SK-MEL-5 (cell line): Measurements from ENCODE around the gene POLQ. TPM values are rescaled to one million over a fixed set of nuclear protein-coding genes. Genes with fewer than 3 reads are reported as not detected.

ENCODE experiments used
- DNase-seq: peaks from one replicate; pipeline ENCODE4 v3.0.0-alpha.2; 2016; ENCODE audit warnings: low read depth, low spot score
- in situ Hi-C: cut with HindIII; loops from 2 replicates; pipeline ENCODE4 v1.10.0; 2016; ENCODE audit warnings: low sequenced_read_pairs, high pct_unique_total_duplicates, low pct_unique_long_range_greater_than_20kb
- total RNA-seq: library from RNA; depleted of rRNA; stranded (reverse); fragments of >200 nt; shearing (Covaris generic); gene quantifications from 2 replicates; pipeline ENCODE4 v1.2.3, GENCODE V29; 2014

Gene POLQ
- total RNA-seq, 1 experiment from 2014 or later: 5.7 TPM

DNA sequence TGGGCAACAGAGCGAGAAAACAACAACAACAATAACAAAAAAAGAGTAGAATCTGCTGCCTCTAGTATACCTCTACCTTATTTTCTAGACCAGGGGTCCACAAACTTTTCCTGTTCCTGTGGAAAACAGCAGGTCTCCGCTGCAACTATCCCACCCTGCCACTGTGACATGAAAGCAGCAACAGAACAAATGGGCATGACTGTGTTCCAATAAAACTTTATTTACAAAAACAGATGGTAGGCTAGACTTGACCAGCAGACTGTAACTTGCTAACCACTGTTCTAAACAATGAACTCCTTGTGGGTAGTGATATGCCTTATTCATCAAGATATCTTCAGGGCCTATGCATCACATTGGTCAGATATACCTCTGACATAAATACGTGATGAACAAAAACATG is 25.3 kb downstream of the POLQ start:
- DNase-seq: no peak
- in situ Hi-C loops: no loop called here

DNA sequence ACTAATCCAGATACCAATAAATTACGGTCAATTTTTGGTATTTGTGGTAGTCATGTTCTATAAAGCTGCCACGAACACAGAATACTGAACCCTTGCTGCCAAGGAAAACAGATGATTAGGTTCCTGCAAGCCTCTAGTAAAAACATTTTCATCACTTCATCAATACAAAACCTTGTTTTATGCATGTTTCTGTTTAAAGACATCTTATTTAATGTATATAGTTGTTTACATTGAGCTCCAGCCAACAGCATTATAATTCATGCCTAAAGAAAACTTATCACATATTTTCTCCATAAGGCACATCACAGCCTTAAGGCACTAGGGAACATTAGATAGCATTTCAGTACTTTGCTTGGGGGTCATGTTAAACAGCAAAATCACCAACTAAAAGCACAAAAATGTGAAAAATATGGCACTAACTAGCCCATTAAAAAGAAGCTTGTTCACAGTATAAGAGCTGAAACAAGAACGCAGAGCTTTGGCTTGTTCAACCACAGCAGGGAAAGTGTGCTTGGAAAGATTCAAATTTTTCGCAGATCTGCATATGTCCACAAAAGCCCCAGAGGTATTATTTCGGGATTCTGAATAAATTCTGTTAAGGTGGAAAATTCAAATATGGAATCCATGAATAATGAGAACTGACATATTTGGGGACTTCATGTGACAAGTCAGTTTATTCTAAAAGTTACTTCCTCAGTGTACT is 27.7 kb downstream of the POLQ start:
- no peak for DNase-seq
- in situ Hi-C loops: no loop called here

DNA sequence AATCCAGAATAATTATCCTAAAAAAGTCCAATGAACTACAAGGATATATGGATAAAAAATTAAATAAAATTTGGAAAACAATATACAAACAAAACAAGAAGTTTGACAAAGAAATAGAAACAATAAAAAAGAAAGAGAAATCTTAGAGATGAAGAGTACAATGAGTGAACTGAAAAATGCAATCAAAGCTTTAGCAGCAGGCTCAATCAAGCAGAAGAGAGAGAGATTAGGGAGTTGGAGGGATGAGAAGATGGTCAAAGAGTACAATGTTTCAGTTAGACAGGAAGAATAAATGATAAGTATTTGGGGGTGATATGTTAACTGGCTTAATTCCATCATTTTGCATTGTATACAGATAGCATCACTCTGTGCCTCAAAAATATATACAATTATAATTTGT is 29.9 kb downstream of the POLQ start:
- in situ Hi-C loops: no loop called here
- DNase-seq: no peak

DNA sequence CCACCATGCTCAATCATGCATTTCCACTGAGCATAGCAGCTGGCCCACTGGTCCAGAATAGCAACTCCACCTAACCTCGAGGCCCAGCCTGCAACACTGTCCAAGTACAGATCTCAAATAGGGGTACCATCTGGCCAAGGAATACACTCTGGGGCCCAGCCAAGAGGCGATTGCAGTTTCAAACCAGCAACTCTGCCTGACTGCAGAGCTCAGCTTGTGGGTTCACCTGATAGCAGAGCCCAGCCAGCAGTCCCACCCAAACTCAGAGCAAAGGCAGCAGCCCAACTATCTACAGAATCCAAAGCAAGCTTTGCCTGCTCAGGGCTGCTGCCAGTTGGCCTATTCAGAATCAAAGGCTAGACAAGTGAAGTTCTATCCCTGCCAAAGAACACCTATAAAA is 30.5 kb downstream of the POLQ start:
- in situ Hi-C loops: no loop called here

DNA sequence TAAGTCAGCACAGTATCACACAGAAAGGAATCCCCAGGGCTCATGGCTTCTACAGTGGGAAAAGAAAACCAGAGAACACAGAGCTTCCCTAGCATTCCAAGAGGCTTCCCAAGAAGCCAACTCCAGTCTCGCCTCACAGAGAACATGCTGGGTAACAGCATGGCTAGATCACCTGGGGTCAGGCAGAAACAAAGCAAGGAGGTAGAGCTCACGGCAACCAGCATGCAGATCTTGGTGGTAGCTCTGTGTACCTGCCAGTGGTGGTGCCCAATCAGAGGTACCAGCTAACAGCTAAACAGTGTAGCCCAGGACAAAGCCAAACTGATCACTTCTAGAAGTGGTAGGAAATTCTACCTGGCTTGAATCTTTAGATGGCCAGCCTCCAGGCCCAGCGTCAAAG is 31.3 kb downstream of the POLQ start:
- in situ Hi-C loops: no loop called here
- DNase-seq: no peak

More for the DNA sequence above, 30.5 kb downstream of the POLQ start:
- no peak for DNase-seq

DNA sequence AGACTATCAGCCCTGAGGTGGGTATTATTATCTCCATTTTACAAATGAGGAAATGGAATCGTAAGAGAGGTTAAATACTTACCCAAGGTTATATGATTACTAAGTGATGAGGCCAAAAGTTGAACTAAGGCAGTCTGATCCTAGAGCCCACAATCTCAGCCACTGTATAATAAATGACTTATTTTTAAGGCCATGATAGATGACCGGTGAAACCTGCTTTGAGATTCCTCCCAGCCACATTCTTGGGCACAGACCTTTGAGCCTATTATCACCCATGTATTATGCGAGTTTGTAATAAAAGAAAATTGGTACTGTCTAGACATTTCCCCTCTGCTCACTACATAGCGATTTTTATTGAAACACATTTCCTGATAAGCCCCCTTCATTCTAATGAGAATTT is 37.4 kb downstream of the POLQ start:
- in situ Hi-C loops: no loop called here
- DNase-seq: no peak

DNA sequence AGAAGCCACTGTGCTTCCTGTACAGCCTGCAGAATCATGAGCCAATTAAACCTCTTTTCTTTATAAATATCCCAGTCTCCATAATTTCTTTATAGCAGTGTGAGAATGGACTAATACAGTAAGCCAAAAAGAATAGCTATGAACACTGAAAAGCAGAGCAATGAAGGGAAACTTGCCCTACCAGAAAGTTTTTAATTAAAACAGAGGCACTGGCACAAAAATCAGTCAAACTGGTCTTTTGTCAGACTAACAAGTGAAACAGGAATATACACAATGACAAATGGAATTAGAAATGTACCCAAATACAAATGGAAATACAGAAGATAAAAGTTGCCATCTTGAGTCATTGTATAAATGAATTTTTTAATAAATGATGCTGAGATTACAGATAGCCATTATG is 40.5 kb downstream of the POLQ start:
- in situ Hi-C loops: no loop called here

DNA sequence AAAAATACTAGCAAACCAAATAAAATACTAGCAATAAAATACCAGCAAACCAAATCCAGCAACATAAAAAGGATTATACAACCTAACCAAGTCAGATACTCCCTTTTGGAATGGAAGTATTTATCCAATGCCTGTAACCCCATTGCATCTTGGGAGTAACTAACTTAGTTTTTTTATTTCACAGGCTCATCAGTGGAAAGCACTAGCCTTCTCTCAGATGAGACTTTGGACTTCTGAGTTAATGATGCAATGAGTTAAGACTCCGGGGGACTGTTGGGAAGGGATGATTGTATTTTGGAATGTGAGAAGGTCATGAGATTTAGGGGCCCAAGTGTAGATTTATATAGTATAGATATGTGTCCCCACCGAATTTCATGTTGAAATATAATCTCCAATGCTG is 41.2 kb downstream of the POLQ start:
- in situ Hi-C loops: no loop called here
- DNase-seq: no peak

More for the DNA sequence above, 40.5 kb downstream of the POLQ start:
- DNase-seq: no peak

DNA sequence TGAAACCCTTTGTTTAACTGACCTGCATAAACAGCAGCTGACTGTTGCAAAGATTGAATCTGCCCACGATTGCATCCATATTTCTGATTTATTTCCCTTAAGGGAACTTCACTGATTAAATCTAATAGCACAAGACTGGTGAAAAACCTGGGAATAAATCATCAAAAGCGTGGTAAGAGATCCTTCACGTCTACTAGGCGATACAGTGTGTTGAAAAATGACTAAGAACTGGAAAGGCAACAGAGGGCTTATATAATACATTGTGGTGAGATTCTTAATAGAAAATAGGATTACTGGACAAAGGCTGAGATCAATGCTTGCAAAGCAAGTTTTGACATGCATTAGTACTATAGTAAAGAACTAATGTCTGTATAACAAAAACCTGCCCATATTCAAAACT is 49.0 kb downstream of the POLQ start:
- in situ Hi-C loops: no loop called here
- no peak for DNase-seq

DNA sequence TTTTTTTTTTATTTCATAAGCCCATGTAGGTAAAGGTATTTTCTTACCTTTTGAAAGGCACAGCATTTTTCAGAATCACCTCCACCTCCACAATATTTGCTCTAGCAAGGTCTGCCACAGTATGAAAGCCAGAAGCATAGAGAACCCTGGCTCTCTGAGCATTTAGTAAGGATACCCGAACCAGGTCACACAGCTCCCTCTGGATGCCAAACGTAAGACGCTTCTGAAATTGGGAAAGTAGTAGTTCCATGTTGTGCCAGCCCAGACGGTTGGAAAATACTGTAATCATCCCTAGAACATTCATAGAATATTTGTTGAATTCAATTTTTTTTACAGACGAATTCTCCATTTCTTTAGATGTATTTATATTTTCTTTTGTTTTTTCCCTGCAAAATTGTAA is 52.4 kb downstream of the POLQ start:
- in situ Hi-C loops: no loop called here
- DNase-seq: peak; percentile 12

DNA sequence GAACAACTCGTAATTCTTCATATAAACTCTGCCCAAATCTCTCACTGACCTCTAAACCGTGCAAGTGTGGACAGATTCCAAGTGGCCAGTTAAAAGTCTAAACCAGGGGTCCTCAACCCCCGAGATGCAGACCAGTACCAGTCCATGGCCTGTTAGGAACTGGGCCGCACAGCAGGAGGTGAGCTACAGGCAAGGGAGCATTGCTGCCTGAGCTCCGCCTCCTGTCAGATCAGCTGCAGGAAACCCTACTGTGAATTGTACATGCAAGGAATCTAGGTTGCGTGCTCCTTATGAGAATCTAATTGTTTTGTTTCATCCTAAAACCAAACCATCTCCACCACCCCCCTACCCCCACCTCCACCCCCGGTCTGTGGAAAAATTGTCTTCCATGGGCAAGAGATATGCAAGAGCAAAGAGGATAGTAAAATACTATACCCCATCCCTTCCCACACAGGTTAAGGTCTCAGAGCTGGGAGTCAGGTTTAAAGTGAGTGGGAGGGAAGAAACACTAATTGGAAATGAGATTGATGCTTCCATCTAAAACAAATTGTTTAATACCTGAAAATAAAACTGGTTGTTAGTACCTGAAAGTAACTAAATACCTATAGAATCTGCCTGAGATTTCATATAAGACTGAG is 54.0 kb downstream of the POLQ start:
- no peak for DNase-seq
- in situ Hi-C loops: no loop called here

DNA sequence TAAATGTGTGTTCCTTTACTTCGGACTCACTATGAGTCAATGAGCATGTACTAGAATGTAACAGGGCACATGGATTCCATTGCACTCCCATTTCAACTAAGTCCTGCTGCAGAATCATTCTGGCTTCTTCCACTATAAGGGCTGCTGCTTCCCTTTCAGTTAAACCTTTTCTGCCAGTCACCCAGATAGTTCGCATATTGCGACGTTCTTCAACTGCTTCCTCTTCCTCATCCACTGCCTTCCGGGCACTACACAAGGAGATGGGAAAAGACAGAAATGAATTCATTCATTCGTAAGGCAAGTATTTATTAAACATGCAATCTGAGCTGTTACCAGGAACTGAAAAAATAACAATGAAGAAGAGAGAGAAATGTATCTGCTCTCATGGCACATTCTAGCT is 55.6 kb downstream of the POLQ start:
- DNase-seq: no peak
- in situ Hi-C loops: no loop called here

DNA sequence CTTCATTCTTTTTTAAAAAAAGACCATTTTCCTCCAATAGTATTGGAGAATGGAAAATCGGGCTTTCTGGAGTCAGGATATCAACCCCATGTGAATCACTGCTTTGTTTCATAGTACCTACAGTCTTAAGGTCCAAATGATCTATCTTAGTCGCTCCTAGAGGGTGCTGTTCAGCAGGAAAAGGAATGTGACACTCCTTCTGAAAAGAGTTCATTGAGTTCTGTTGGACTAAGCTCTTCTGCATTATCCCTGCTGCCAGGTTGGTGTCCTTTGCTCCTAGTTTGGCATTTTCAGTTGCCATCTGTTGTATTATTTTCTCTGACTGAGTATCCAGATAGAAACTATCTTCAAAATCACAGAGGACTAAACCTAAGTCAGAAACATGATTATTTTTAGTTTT is 57.2 kb downstream of the POLQ start:
- in situ Hi-C loops: no loop called here
- DNase-seq: peak; percentile 71

DNA sequence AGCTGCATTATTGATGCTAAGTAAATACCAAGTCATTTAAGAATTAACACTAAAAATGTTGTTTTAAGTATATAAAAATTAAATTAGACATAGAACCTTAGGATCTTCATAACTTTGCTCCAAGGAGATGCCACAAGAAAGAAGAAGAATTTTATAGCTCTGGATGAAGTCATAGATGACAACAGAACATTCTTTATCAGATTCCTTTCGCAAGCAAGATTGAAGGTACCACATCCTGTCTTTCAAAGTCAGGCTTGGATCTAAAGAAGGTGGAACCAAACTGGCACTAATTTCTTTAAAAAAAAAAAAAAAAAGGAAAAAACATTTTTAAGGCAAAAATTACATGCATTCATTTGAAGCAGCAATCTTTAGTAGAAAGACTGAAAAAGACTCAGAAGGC is 62.5 kb downstream of the POLQ start:
- no peak for DNase-seq
- in situ Hi-C loops: no loop called here

DNA sequence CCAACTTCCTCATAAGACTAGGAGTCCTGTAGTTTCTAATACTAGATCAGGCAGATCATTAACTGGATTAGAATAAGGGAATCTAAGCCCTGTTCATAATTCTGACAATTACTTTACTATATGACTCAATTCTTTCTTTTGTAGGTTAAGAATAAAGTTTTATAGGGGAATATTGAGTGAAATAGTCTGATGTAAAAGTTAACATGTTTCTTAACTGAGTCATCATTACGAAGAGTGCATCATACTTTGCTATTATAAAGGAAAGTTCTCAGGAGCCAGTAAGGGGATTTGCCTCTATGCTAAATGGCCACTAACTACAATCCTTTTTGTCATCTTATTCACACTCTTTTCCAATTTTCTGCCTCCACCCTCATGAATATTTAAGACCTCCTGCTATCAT is 63.1 kb downstream of the POLQ start:
- DNase-seq: no peak
- in situ Hi-C loops: no loop called here

DNA sequence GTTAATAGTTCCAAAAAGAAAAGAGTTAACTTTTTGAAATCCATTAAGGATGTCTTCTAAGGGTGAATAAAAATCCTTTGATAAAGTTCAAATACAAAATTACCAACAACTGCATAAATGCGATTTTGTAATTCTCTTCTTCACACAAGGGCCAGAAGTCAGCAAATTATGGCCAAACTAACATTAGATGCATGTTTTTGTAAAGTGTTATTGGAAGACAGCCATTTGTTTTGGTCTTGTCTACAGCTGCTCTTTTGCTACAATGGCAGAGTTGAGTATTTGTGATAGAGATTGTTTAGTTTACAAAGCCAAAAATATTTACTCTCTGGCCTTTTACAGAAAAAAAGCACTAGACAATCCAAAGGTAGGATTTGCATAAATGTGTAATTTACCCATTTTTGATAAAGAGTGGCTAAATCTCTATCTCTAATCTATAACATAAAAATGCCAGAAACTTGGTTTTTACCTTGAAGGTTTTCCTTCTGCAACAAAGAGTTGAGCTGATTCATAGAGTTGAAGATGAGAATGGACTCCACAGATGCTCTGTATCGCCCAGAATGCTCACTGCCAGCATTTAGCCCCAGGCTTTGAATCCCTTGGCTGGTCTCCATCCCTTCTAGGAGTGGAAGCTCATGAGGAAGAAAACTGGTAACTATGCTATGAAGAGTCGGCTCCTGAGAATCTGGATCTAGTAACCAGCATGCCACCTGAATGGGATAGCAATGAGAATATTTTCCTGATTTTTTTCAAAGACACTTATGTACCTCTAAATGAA is 64.5 kb downstream of the POLQ start:
- in situ Hi-C loops: no loop called here

DNA sequence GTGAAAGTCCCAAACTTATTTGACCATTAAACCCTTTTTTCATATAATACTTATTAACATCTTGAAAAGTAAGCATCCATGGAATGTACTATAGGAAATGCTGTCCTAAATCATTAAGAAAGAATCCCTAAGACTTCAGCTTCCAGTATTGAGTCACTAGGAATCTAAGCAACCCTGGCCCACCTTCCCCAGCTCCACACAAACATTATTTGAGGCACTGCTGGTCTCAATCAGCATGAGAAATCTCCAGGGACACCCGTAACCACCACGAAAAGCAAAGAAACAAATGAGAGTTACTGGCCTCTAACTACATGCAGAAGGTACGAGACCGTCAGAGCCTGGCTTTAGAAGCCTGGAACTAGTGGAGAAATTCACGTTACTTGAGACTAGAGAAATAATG is 68.2 kb downstream of the POLQ start:
- no peak for DNase-seq
- in situ Hi-C loops: no loop called here

More for the DNA sequence above, 64.5 kb downstream of the POLQ start:
- DNase-seq: no peak

DNA sequence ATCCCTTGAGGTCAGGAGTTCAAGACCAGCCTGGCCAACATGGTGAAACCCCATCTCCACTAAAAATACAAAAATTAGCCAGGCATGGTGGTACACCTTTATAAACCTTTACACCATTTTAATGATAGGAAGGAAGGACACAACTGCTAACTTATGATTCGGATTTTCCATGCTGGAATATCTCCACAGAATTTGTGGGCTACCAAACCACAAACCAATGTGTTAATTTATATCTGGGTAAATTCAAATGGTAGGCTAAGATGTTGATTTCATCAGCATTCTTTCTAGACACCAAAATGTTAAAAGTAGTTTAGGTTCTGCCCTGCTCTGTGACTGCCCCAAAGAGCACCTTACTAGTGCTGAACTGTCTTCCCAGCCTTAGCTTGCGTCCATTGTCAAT is 72.8 kb downstream of the POLQ start:
- no peak for DNase-seq
- in situ Hi-C loops: no loop called here

DNA sequence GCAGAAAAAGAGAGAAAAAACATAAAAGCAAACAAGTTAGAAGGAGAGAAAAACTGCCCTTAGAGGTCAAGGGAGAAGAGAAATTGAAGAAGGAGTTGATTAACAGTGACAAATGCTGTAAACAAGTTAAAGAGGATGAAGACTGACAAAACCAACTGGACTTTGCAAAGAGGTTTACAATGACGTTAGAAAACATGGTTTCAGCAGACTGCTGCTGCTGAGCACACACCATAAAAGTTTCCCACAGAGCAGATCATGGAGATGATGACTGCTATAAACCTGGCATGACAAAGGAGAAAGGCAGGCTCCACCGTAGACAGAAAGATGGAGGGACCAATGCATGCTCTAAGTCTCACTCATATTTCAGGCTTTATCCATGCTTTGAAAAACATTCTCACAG is 78.7 kb downstream of the POLQ start:
- in situ Hi-C loops: no loop called here
- DNase-seq: no peak
